Astrocyte (in vitro differentiated cells and primary cell): ENCODE measurements around the gene STON2. TPM values are rescaled to one million over a fixed set of nuclear protein-coding genes. Genes with fewer than 3 reads are reported as not detected.

ENCODE experiments used
- DNase-seq: peaks from one replicate; pipeline ENCODE4 v3.0.0-alpha.2; 2010; ENCODE audit warnings: low read depth
- FAIRE-seq: peaks from 2 replicates; lab custom pipeline; 2011; peaks lifted over from hg19 to GRCh38; lab: Jason Lieb, UNC
- H2AFZ ChIP-seq: 2 replicates; pipeline ENCODE4 v1.6.0; 2012; ENCODE audit warnings: low read depth, low read length, inconsistent platforms
- H3K27ac ChIP-seq: 2 replicates; pipeline ENCODE4 v1.5.1; 2011; ENCODE audit warnings: low read depth, low read length, inconsistent platforms
- H3K27me3 ChIP-seq: 2 replicates; pipeline ENCODE4 v1.6.0; 2011; ENCODE audit warnings: low read length, inconsistent platforms; ENCODE audit not compliant: insufficient read depth
- H3K36me3 ChIP-seq: 2 replicates; pipeline ENCODE4 v1.5.1; 2011; ENCODE audit warnings: low read length, inconsistent platforms; ENCODE audit not compliant: insufficient read depth
- H3K4me1 ChIP-seq: 2 replicates; pipeline ENCODE4 v1.5.1; 2011; ENCODE audit warnings: low read length, inconsistent platforms; ENCODE audit not compliant: insufficient read depth
- H3K4me2 ChIP-seq: 2 replicates; pipeline ENCODE4 v1.6.0; 2012; ENCODE audit warnings: low read length, inconsistent platforms
- H3K4me3 ChIP-seq: 2 replicates; pipeline ENCODE4 v1.5.1; 2011; ENCODE audit warnings: low read depth, mild to moderate bottlenecking, low read length, inconsistent platforms; ENCODE audit not compliant: insufficient read depth
- H3K79me2 ChIP-seq: 2 replicates; pipeline ENCODE4 v1.6.0; 2012; ENCODE audit warnings: mild to moderate bottlenecking, low read length, inconsistent platforms; ENCODE audit not compliant: insufficient read depth
- H3K9ac ChIP-seq: 2 replicates; pipeline ENCODE4 v1.6.0; 2012; ENCODE audit warnings: mild to moderate bottlenecking, low read length, inconsistent platforms
- H3K9me3 ChIP-seq: 2 replicates; pipeline ENCODE4 v1.5.1; 2012; ENCODE audit warnings: low read depth, mild to moderate bottlenecking, low read length, inconsistent platforms; ENCODE audit not compliant: insufficient read depth
- H4K20me1 ChIP-seq: 2 replicates; pipeline ENCODE4 v1.6.0; 2012; ENCODE audit warnings: low read length, inconsistent platforms; ENCODE audit not compliant: insufficient read depth
- H3K27ac Mint-ChIP-seq: one replicate; pipeline ENCODE4 v1.8.0; 2021; ENCODE audit warnings: mild to moderate bottlenecking, mixed read lengths; ENCODE audit not compliant: unreplicated experiment
- H3K27me3 Mint-ChIP-seq: one replicate; pipeline ENCODE4 v1.8.0; 2021; ENCODE audit warnings: low read depth, mixed read lengths; ENCODE audit not compliant: unreplicated experiment
- H3K36me3 Mint-ChIP-seq: one replicate; pipeline ENCODE4 v1.8.0; 2021; ENCODE audit warnings: low read depth, mixed read lengths; ENCODE audit not compliant: unreplicated experiment
- H3K4me1 Mint-ChIP-seq: one replicate; pipeline ENCODE4 v1.8.0; 2021; ENCODE audit warnings: low read depth, mixed read lengths; ENCODE audit not compliant: unreplicated experiment
- H3K4me3 Mint-ChIP-seq: one replicate; pipeline ENCODE4 v1.8.0; 2021; ENCODE audit warnings: mild to moderate bottlenecking, moderate library complexity, mixed read lengths; ENCODE audit not compliant: unreplicated experiment
- H3K9me3 Mint-ChIP-seq: one replicate; pipeline ENCODE4 v1.8.0; 2021; ENCODE audit warnings: mild to moderate bottlenecking, mixed read lengths; ENCODE audit not compliant: unreplicated experiment
- CTCF ChIP-seq: IDR thresholded peaks from 2 replicates; pipeline ENCODE4 v1.5.1; 2011; ENCODE audit warnings: low read depth, mild to moderate bottlenecking, inconsistent platforms, low read length, moderate library complexity; ENCODE audit not compliant: insufficient read depth
- EZH2 ChIP-seq: IDR thresholded peaks from 2 replicates; pipeline ENCODE4 v1.6.1; 2012; ENCODE audit warnings: mild to moderate bottlenecking, low read length, inconsistent platforms; ENCODE audit not compliant: insufficient read depth
- total RNA-seq: library from RNA; stranded (reverse); gene quantifications from 2 replicates; pipeline ENCODE4 v1.2.1, GENCODE V29; 2021

The STON2 gene
- total RNA-seq, 1 donor from 2014 or later = 52.9 TPM

GRCh38 chr14:81220830-81221578 lies 179.1 kb downstream of the STON2 start, which contains the start of gene GTF2A1:
TSS of gene GTF2A1 (minus strand) at chr14:81220959. CDS start at chr14:81220518, 441 bp downstream.
- Histone ChIP-seq H3K9ac (peak within 1 kb of the TSS; percentile 98), H3K4me1 (peaks cover 3% of the 10 kb centered on the region), H3K4me2 (peak within 1 kb of the TSS; percentile 97), H3K79me2 (peaks cover 42% of the 10 kb centered on the region), H3K27ac (peak within 1 kb of the TSS; percentile 100), H3K9me3 (no peaks in the 10 kb centered on the region), H3K4me3 (peak within 1 kb of the TSS; percentile 89), H4K20me1 (peaks cover 4% of the 10 kb centered on the region), H3K36me3 (peaks cover 4% of the 10 kb centered on the region), H3K27me3 (no peaks in the 10 kb centered on the region), H2AFZ (peak within 1 kb of the TSS; percentile 99)
- Mint-ChIP-seq H3K4me3 (peak within 1 kb of the TSS; percentile 98), H3K4me1 (peaks cover 17% of the 10 kb centered on the region), H3K9me3 (no peaks in the 10 kb centered on the region), H3K36me3 (no peaks in the 10 kb centered on the region), H3K27me3 (no peaks in the 10 kb centered on the region), H3K27ac (peak within 1 kb of the TSS; percentile 99)
- TF ChIP-seq EZH2 = no peak
- no peak for TF ChIP-seq CTCF
- DNase-seq (peak; percentile 92), FAIRE-seq (no peak)

- H3K9me3 Mint-ChIP-seq = no peaks in the 10 kb centered on the region
- H3K36me3 Mint-ChIP-seq = no peaks in the 10 kb centered on the region
- Histone ChIP-seq H3K4me2 (peak overlapping the region; percentile 83), H3K4me1 (peaks cover 3% of the 10 kb centered on the region), H3K27ac (peak overlapping the region; percentile 78), H3K27me3 (no peaks in the 10 kb centered on the region), H3K9me3 (no peaks in the 10 kb centered on the region), H3K36me3 (peaks cover 7% of the 10 kb centered on the region), H3K79me2 (peaks cover 47% of the 10 kb centered on the region), H4K20me1 (peaks cover 5% of the 10 kb centered on the region), H3K4me3 (peak overlapping the region; percentile 84), H2AFZ (no peak overlapping the region), H3K9ac (peak overlapping the region; percentile 98)
- DNase-seq (no peak), FAIRE-seq (no peak)
- no peak for TF ChIP-seq CTCF
- TF ChIP-seq EZH2 = no peak
- H3K4me3 Mint-ChIP-seq = peak overlapping the region; percentile 92
- no peaks in the 10 kb centered on the region for H3K27me3 Mint-ChIP-seq
- H3K27ac Mint-ChIP-seq = peak overlapping the region; percentile 93
- H3K4me1 Mint-ChIP-seq = peaks cover 17% of the 10 kb centered on the region
Measured at GRCh38 chr14:81220580-81220829, 179.6 kb downstream of the STON2 start.
